ENCODE measurements around the gene IL1RN. TPM values are rescaled to one million over a fixed set of nuclear protein-coding genes. Genes with fewer than 3 reads are reported as not detected.

IL1RN gene
- total and polyA plus RNA-seq, 2 of the 8 experiments (the other 6 are each of a cell fraction or from before 2014, with no cell fraction given), result not detected

- CTCF ChIA-PET (ENCODE audit: partially characterized antibody), result interaction anchor here (0.6 to 8.4 kb wide), 9 partner anchors 8 to 139 kb away, joined by 3 to 85 read pairs (median 5); no protein-coding TSS in a partner anchor
- H4K91ac ChIP-seq (replicated peaks; ENCODE audit: insufficient read length, low read length), result no peak overlapping the region
- H3K9me3 ChIP-seq (ENCODE audit: insufficient read depth in 2 of 2, low read depth in 1 of 2, low read length in 1 of 2), result no peaks in the 10 kb centered on the region
- no peak overlapping the region for H4K8ac ChIP-seq (ENCODE audit: extremely low read depth, insufficient read depth, low read length)
- H4K20me1 ChIP-seq (replicated peaks in 1 of 2; ENCODE audit: control insufficient read depth in 1 of 2, insufficient read depth in 2 of 2, low read length in 2 of 2), result no peaks in the 10 kb centered on the region
- no peak overlapping the region for H2AFZ ChIP-seq (ENCODE audit: low read length)
- peaks cover 0 to 6% (median 3%) of the 10 kb centered on the region in 4 experiments; a peak in 3 of 7 replicates for H3K4me1 ChIP-seq (replicated peaks in 1 of 4; ENCODE audit: control insufficient read depth in 3 of 4, insufficient read depth in 4 of 4, low read length in 3 of 4)
- WGBS, 2 experiments (ENCODE audit: extremely low coverage in 1 of 2, insufficient coverage in 1 of 2, insufficient read length in 1 of 2, insufficient replicate concordance in 2 of 2, low coverage in 1 of 2, low lambda C conversion rate in 2 of 2, missing lambda C conversion rate in 1 of 2), result 92% methylated on average over 8 of the region's 10 CpGs; no CpG with 5 or more reads in 1 of the 2 experiments
- no peak overlapping the region for H3K4me3 ChIP-seq (ENCODE audit: extremely low read depth in 1 of 4, insufficient read depth in 2 of 4, low read depth in 3 of 4, low read length in 4 of 4)
- H3K4ac ChIP-seq (replicated peaks; ENCODE audit: insufficient read length, low read depth, low read length), result no peak overlapping the region
- H3K27ac ChIP-seq (ENCODE audit: low read depth, low read length), result no peak overlapping the region
- no peak overlapping the region for H3K18ac ChIP-seq (ENCODE audit: extremely low read depth, low read length)
- no peak overlapping the region for H2BK20ac ChIP-seq (ENCODE audit: low read length)
- DNase-seq (ENCODE audit: low read depth in 1 of 2, low spot score in 2 of 2) (no peak), FAIRE-seq (no peak)
- no peak overlapping the region for H2BK5ac ChIP-seq (ENCODE audit: low read depth, low read length)
- POLR2A ChIA-PET (ENCODE audit: partially characterized antibody), result no interaction called here
- no peak overlapping the region for H2BK120ac ChIP-seq (replicated peaks; ENCODE audit: low read depth, low read length)
- H3K9ac ChIP-seq (replicated peaks in 1 of 4; ENCODE audit: extremely low read depth in 1 of 4, low read depth in 3 of 4, low read length in 3 of 4), result no peak overlapping the region
- no peak overlapping the region for H2AK5ac ChIP-seq (ENCODE audit: low read depth, low read length)
- no peak overlapping the region for H2BK15ac ChIP-seq (ENCODE audit: low read length)
- no peaks in the 10 kb centered on the region for H3K79me2 ChIP-seq (ENCODE audit: control insufficient read depth in 1 of 2, insufficient read depth in 2 of 2, low read length in 2 of 2)
- H3K14ac ChIP-seq (ENCODE audit: insufficient read length), result no peak overlapping the region
- no peaks in the 10 kb centered on the region for H3K36me3 ChIP-seq (ENCODE audit: control insufficient read depth in 2 of 4, insufficient read depth in 4 of 4, low read length in 3 of 4)
- no peak overlapping the region for H2BK12ac ChIP-seq (ENCODE audit: low read depth, low read length)
- peaks cover 4% of the 10 kb centered on the region; the same call in 1 of the 2 replicates for H3K23me2 ChIP-seq (ENCODE audit: low read depth, low read length)
- peaks cover 2 to 15% (median 11%) of the 10 kb centered on the region in 4 experiments; a peak in 6 of 7 replicates for H3K27me3 ChIP-seq (replicated peaks in 1 of 4; ENCODE audit: control insufficient read depth in 3 of 4, extremely low read depth in 1 of 4, insufficient read depth in 3 of 4, low read length in 3 of 4)
- H3K56ac ChIP-seq (replicated peaks; ENCODE audit: insufficient read length, low read depth, low read length), result no peak overlapping the region
- H3K79me1 ChIP-seq (ENCODE audit: low read depth, low read length), result no peaks in the 10 kb centered on the region
- H3K23ac ChIP-seq (ENCODE audit: insufficient read length), result no peak overlapping the region
- H4K5ac ChIP-seq (ENCODE audit: insufficient read length, low read depth, low read length), result no peak overlapping the region
- no peak overlapping the region for H3K4me2 ChIP-seq (ENCODE audit: insufficient read depth in 1 of 2, low read depth in 2 of 2, low read length in 2 of 2)
- TF ChIP-seq TAF7 (optimal IDR thresholded peaks at IDR 0.05; ENCODE audit: borderline replicate concordance, low read depth, low read length) (no peak), NANOG (IDR thresholded peaks at IDR 0.05; ENCODE audit: insufficient read depth, low read depth, low read length, poor library complexity, severe bottlenecking) (no peak), POU5F1 (IDR thresholded peaks at IDR 0.05; ENCODE audit: low read depth, low read length) (no peak), HDAC2 (IDR thresholded peaks at IDR 0.05; ENCODE audit: borderline replicate concordance in 1 of 2, low read depth in 2 of 2, low read length in 2 of 2) (no peak), MAFK (IDR thresholded peaks at IDR 0.05; ENCODE audit: low read depth, low read length) (no peak), RXRA (IDR thresholded peaks at IDR 0.05; ENCODE audit: insufficient read depth, low read depth, low read length) (no peak), SAP30 (IDR thresholded peaks at IDR 0.05; ENCODE audit: insufficient read depth, insufficient replicate concordance, low read length) (no peak), TCF12 (IDR thresholded peaks at IDR 0.05; ENCODE audit: low read depth, low read length) (no peak), JUN (IDR thresholded peaks at IDR 0.05; ENCODE audit: low read depth, low read length) (no peak), FOSL1 (IDR thresholded peaks at IDR 0.05; ENCODE audit: insufficient read depth, low read depth, low read length) (no peak), PHF8 (conservative IDR thresholded peaks at IDR 0.05; ENCODE audit: low read depth, low read length) (no peak), HDAC6 (IDR thresholded peaks at IDR 0.05; ENCODE audit: low read depth, low read length) (no peak), CBX8 (IDR thresholded peaks at IDR 0.05; ENCODE audit: borderline replicate concordance, low read depth, low read length) (no peak), KDM4A (IDR thresholded peaks at IDR 0.05; ENCODE audit: low read depth, low read length, severe bottlenecking) (no peak)
These were observed 34.8 kb downstream of the IL1RN start for GRCh38 chr2:113162173-113162572.

All from H1 (cell line).